ENCODE data around the gene ARHGAP24.
"Not testable (repeated sequence)": the region's sequence is repeated elsewhere in the genome, so short reads cannot be mapped to it uniquely, and the experiment has no call there.

Gene ARHGAP24

DNA sequence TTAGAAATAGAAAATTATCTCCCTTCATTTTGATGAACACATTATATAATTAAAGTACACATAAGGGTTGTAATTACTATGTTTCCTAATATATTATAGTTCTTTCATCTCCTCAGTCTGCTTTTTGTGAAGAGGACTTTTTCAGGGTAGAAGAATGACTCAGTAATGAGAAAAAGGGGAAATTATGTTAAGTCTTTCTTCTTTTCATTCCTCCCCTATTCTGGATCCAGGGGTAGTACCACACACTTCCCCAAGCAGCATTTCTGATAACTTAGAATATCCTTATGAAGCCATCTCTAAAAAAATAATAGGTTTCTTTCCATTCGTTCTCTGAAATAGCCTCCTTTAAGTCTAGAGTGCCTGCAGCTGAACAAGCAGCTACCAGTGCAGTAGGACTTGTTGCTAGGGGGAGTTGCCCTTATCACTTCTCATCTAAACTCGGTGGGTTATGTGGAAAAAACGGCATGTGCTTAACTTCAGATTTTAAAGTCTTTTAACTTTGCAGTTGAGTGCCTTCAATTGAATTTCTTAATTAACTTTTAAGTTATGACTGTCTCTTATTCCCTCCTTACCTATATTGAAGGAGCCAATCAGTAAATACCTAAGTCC is 184.8 kb downstream of the ARHGAP24 start:
- no peak for DNase-seq

DNA sequence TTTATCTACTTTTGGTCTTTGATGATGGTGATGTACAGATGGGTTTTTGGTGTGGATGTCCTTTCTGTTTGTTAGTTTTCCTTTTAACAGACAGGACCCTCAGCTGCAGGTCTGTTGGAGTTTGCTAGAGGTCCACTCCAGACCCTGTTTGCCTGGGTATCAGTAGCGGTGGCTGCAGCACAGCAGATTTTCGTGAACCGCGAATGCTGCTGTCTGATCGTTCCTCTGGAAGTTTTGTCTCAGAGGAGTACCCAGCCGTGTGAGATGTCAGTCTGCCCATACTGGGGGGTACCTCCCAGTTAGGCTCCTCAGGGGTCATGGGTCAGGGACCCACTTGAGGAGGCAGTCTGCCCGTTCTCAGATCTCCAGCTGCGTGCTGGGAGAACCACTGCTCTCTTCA is 191.7 kb downstream of the ARHGAP24 start:
- DNase-seq, result not testable (repeated sequence)

DNA sequence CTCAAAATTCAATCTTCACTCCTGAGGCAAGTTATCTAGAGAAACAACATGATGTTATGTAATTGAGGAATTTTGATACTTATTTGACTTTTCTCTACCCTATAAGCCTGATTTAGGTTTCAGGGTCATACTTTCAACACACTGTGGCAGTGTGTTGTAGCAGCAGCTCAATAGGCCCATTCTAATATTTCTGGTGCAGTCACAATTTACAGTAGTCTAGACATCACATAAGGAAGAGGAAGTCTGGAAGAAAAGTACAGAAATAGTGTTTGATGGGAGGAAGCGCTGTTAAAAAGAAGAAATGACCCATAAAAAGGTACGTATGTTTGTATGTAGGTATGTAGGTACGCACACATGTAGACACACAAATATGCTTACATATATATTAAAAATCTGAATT is 194.3 kb downstream of the ARHGAP24 start:
- DNase-seq, result no peak

DNA sequence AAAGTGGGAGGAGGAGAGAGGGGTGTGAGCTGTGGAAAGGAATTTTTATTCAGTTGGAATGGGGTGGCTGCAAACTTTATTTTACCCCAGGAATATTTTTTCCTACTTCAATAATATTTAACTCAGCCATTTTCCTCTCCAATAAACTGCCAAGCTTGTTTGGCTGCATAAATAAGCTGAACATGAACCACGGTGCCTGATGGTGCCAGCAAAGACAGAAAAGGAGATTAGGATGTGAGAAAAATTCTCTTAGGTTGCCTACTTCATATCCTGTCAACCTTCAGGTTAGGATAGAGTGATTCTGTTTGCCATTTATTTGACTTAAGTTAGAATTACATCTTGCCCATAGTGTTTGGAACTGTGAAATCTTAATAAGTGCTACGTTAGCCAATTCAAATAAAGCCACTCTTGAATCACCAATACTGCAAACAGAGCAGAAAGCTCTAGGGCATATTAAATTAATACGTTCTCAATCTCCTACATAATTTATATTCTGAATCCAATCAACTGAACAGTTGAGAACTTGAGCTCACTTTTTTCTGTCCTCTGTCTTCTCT is 195.1 kb downstream of the ARHGAP24 start:
- no peak for DNase-seq

DNA sequence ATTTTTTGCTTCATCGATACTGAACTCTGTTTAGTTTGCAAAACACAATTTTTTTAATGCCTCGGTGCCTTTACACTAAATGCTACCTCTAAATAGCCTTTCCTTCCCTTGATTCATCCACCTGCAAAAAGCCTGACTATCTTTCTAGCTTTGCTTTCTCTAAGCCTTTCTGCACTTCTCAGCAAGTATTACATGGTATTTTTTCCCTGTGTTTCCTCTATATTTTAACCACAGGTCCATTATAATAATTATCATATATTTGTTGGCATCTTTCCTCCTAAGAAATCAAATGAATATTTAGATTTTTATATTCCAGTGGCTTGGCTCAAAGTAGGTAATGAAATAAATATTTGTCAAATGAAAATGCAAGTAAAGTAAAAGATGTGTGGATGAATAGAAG is 196.2 kb downstream of the ARHGAP24 start:
- no peak for DNase-seq

DNA sequence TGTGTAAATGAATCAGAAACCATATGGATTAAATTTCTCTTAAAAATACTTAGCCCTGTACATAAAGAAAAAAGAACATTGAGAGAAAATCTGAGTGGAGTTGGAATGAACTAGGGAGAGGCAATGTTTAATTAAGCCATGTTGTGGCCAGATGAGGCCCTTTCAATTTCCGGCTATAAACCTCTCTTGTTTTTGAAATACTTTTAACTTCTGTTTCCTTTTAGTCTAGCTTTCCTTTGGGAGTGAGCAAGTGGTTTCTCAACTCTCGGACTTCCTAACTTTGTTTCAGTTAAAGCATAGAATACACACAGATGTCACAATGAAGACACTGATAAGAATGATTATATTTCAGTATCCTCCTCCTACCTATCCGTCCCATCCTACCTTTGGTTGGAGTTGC is 197.2 kb downstream of the ARHGAP24 start:
- DNase-seq, result no peak

DNA sequence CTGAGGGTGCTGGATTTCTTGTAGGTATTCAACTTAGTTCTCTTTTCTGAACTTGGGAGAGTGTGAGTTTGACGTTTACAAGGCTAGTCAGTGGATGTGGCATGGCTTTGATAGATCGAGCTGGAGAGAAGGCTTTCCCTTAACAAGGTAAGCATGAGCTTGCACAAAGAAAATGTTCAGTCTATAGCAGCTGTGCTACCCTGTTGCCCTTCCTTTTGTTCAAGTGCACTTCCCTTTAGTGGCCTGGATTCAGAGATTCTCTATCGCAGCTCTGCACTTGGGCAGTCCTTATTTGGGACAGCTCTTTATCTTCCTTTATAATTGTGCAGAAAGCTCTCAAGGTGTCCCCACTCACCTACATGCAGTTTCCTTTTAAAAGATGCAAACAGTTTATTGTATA is 198.0 kb downstream of the ARHGAP24 start:
- DNase-seq, result no peak

DNA sequence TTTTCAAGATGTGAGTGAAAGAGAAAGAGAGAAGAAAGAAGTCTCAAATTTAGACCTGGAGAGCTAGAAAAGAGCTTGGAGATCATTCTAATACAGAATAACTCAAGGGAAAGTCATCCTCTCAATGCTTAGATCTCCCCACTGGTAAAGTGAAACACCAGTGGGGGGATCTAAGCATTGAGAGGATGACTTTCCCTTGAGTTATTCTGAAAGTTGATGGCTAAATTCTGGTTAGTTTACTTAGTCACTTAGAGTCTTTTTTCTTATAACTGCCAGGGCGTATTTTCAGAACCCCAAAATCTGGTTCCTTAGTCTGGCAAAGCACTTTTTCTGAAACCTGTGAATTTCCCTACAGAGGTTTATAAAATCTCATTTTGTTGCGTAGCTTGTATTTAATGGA is 198.6 kb downstream of the ARHGAP24 start:
- DNase-seq, result no peak

DNA sequence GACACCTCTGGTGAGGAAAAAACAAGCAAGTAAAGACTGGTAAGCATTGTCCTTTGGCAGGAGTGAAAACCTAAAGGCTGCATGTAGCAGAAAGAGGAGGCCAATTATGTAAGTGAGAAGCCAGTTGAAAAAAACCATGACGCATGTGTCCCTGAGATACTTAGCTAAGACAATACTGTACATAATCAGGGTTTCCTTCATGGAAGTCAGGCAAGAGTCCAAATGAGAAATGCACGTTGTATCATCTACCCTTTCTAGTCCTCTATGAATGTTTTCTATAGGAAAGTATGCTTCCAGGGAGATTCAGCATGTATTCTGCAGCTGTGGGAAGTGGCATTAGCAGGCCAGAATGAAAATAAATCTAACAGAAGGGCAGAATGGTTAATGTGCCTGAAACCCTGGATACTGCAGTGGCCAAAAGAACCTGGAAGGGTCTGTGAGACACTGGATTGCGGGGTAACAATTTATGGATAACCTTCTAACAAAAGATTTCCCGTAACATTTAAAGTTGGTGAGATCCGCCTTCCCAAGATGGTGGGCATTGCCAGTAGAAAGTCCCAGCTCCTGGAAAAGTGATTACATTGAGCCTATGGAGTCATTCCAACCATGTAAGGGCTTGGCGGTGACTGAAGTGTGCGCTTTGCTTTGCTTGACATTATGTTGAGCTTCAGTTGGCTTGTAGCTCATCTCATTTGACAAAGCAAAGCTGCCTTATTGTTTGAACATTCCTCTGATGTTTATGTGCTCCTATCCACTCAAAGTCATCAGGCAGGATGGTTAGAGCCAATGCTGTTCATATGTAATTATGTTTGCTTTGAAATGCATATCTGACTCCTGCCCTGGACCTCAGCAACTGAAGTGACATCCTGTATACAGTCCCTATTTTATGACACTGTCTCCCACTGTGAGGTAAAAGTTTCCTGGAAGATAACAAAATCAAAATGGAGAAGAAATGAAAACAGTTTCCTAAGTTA is 200.4 kb downstream of the ARHGAP24 start:
- no peak for DNase-seq

DNA sequence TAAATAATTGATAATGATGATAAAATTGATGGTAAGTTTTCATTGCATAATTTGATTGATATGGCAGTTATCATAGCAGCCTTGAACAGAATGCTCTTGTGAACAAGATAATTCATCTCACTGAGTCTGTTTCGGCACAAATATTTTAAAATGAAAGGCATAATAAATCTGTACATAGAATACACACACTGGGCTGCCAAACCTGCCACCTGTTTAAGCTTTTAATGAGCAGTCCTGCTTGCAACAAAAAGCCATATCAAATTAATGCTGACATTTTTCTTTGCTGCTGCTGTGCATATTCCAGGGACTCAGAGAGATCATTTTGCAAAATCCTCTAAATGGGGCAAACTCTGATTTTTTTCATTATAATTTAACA is 201.1 kb downstream of the ARHGAP24 start:
- DNase-seq, result no peak

DNA sequence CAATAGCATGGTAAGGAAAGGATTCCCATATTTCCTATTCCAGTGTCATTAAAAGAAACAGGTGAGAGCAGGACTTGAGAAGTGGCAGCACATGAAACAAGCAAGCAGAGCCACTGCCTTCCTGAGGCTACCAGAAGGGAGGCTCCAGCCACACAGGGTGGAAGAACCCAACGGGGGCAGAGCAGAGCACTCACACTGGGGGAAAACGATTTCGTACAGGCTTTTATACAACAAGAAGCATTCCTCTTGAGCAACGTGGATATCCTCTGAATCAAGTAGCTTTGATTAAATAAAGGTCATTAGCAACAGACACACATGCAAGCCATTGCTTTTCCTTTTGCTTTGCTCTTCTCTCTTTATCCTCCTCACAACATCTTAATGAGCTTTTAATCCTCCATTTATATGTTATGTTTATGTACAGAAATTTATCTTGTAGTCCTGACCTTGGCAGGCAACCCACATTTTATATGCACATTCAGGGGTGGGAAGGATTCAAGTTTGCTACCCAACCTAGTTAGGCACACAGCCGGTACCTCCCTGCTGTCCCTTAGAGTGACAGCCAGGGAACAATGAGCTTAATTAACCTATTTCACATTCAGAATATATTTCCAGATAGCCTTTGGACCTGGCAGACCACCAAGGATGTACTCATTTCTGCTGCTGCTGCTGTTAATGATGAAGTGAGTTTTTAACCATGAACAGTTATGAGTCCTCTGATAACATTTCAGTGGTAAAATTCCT is 202.1 kb downstream of the ARHGAP24 start:
- no peak for DNase-seq

DNA sequence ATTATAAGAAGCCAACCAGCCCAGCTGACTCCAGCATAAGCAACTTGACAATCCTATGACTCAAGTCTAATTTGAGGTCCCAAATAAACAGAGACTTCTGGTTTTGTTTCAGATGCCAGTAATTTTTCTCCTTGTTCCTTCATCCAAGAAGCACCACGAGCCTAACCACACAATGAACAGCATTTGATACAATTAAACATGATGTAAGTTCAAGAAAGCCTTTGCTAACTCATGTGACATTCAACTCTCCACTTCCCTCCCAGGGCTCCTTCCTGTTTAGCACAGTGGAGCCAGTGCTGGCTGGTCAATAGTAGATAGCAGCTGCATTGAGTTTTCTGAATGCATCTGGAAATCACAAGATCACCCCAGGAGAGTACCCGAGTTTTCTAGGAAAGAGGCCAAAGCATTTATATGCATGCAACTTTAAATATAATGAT is 206.3 kb downstream of the ARHGAP24 start:
- no peak for DNase-seq

DNA sequence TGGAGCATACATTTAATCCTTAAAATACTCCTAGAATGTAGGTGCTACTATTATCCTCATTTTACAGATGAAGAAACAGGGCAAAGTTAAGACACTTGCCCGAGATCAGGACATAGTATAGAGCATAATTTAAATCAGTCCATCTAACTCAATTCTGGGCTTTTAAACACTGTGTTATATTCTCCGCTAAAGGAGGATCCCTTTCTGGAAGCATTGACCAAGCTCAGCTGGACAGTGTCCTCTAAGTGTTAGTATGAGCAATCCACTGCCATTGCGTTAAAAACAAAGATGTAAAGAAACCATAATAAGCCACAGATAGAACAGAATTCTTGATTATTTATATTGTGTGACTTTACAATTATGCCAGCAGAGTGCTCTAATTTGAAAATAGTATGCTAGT is 207.0 kb downstream of the ARHGAP24 start:
- no peak for DNase-seq

DNA sequence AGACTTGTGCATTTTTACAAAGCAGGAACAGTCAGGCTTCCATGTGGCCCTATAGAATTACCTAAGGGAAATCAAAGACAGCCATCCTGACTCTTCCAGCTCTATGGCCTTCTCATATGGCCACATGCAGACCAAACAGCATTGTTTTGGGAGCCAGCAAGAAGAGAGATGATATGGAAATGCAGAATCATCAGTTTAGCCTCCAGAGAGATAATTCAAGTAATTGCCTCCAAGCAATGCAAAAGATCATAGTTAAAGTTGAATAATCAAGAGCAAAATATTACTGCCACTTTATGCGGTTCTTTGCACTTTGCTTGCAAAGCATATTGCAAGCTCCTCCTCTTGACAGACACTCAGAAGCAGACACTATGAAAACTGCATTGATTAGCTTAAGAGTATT is 207.4 kb downstream of the ARHGAP24 start:
- no peak for DNase-seq

DNA sequence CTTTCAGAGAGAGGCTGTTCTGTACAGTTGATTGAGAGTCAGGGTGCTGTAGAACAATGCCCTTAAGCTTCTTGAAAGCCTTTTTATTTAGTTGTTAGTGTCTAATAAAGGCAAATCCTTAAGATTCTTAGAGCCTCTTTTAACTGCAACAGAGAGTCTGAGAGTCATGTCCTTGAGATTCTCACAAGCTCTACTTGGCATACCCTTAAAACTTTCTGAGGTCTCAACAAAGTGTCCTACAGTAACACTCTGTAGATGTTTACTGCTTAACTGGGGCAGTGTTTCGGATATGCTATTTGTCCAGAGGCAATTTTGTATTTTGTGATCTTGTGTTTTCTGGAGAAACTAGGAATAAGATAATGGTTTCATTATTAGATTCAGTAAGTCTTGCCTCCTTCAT is 209.7 kb downstream of the ARHGAP24 start:
- no peak for DNase-seq

DNA sequence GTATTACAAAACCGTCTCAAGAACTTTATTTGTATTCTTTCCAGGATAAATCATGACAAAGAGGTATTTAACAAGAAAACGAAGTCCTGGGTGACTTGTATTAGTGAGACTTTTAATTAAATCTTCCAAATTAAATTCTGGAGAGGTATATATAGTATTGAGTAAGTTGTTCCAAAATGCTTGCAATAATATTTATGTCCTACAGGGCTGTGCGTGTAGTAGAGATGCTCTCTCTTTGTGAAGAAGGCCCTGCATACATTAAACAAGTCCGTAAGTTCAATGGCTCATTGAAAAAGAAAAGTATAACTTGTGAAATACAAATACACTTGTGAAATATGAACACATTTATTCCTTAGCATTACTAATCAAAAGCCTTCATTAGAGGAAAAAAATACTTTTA is 211.4 kb downstream of the ARHGAP24 start:
- DNase-seq, result no peak

DNA sequence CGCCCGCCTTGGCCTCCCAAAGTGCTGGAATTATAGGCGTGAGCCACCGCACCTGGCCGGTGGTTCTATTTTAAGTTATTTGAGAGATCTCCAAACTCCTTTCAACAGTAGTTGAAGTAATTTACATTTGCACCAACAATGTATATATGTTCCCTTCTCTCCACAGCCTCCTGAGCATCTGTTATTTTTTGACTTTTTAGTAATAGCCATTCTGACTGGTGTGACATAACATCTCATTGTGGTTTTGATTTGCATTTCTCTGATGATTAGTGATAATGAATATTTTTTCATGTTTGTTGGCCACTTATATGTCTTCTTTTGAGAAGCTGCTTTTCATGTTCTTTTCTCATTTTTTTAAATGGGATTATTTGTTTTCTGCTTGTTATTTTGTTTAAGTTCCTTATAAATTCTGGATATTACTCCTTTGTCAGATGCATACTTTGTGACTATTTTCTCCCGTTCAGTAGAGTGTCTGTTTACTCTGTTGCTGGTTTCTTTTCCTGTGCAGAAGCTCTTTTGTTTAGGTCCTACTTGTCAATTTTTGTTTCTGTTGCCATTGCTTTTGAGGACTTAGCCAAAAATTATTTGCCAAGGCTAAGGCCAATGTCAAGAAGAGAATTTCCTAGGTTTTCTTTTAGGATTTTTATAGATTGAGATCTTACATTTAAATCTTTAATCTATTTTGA is 213.2 kb downstream of the ARHGAP24 start:
- DNase-seq, result no peak

DNA sequence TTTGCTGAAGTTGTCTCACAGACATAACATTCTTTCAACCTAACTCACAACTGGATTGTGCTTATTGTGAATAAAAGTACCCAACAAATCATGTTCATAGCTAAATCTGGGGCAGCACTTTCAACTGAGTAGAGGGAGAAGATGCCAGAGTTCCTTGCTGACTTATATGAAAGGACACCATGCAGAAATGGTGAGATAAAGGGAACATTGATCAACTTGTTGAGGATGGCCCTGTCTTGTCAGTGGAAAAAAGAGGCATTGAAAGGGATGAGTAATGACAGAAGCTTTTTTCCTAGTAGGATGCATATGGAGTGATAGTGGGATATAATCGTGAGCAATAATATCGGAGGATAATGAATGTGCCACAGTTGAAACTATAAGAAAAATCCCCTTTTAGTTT is 221.7 kb downstream of the ARHGAP24 start:
- DNase-seq, result no peak

DNA sequence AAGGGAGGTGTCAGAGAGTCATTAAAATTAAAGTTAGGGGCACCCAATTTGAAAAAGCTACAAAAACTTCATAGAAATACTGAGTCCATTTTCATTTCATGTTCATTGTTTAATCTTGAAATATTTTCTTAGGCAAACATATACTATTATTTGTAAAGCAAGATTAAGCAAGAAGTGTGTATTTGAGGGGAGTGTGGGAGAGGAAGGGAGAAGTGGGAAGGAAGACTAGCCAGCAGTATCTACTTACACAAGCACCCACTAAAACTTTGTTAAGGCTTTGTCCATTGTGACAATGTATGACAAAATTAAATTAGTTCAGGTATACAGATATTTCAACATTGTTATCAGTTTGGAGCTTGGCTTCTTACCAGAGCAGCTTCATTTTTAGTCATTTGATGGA is 222.9 kb downstream of the ARHGAP24 start:
- DNase-seq, result no peak

DNA sequence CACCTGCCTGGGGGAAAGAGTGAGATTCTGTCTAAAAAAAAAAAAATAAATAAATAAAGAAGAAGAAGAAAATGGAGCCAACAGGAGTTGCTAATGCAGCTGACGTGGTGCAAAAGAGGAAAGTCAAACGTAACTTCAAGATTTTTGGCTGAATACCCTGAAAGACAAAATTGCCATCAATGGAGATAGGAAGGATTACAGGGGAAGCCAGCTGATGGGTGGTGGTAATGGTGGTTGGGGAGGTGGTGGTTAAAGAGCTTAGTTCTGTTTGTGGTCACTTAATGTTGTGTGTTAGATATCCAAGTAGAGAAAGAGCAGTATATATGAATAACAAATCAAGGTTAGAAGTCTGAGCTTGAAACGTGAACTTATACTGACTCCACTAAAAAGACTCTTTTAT is 225.4 kb downstream of the ARHGAP24 start:
- DNase-seq, result no peak

DNA sequence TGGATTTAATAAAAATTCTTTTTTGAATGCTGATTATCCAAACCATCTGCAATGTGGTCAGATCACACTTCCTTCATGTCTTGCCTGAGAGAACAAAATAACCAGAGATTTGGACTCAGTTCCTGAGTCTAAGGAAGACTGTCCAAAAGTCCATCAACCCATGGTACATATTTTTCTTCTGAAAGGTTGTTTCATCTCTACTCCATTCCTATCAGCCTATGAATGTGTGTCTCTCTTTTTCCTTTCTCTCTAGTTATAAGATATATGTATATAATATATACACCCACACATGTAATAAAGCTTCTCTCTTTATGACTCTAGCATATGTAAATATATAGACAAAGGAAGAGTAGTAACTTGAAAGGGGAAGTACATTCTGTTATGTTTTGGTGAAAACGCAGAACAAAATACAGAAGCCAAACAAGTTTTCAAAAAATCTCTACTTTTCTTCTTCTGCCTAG is 226.9 kb downstream of the ARHGAP24 start:
- DNase-seq, result no peak

DNA sequence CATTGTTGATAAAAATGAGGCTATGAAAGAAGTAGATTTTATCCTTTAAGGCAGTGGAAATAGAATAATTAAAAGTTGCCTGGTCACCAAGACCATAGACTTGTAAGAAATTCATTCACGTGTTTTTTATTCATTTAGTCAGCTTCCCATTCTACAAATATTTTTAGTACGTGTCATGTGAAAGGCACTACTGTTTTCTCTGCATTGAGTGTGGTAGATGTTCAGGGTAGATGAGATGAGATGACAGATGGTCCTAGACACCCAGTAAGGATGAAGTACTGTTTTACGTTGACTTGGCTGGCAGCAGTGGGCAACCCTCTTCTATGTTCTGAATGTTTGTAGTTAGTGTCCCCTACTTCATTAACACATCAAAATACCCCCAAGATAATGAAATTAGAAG is 228.1 kb downstream of the ARHGAP24 start:
- no peak for DNase-seq

DNA sequence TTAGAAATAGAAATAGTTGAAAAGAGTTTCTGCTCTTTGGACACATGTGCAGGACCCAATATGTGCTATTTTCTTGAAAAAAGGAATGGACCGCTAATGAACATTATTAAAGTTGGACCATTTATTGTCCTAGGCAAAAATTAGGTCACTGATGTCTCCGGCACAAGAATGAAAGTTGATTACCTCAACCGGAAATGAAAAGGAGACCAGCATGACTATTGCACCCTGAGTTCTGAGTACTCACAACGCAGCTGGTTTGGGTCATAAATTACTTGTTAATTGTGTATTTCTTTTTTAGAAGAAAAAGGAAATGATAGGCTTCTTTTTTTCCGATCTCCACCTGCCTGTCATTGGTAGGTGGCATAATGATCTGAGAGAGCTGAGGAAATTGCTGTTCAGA is 232.7 kb downstream of the ARHGAP24 start:
- no peak for DNase-seq

Measured in NCI-H146 (cell line).